Neural progenitor cell (in vitro differentiated cells): Measurements from ENCODE around the gene PLEKHG1. TPM values are rescaled to one million over a fixed set of nuclear protein-coding genes. Genes with fewer than 3 reads are reported as not detected.

Experiments used
- DNase-seq: peaks from one replicate; pipeline ENCODE4 v3.0.0-alpha.2; 2016; ENCODE audit warnings: low spot score
- H2AFZ ChIP-seq: fragments of 200-600 bp; sonication (generic); replicated peaks from 2 replicates; pipeline ENCODE4 v1.6.1; 2016; ENCODE audit warnings: antibody characterized with exemption
- H3F3A ChIP-seq: fragments of 200-600 bp; sonication (generic); 2 replicates; pipeline ENCODE4 v1.6.1; 2016; ENCODE audit warnings: antibody characterized with exemption, low read depth
- H3K27ac ChIP-seq: fragments of 200-600 bp; sonication (generic); 2 replicates; pipeline ENCODE4 v1.5.1; 2016; ENCODE audit warnings: mild to moderate bottlenecking
- H3K27me3 ChIP-seq: fragments of 200-600 bp; sonication (generic); 2 replicates; pipeline ENCODE4 v1.6.1; 2016; ENCODE audit warnings: mild to moderate bottlenecking, moderate library complexity
- H3K36me3 ChIP-seq: fragments of 200-600 bp; sonication (generic); 2 replicates; pipeline ENCODE4 v1.5.1; 2016
- H3K4me1 ChIP-seq: fragments of 200-600 bp; sonication (generic); 2 replicates; pipeline ENCODE4 v1.6.1; 2016; ENCODE audit warnings: mixed run types
- H3K4me2 ChIP-seq: fragments of 200-600 bp; sonication (generic); 2 replicates; pipeline ENCODE4 v1.6.1; 2016
- H3K4me3 ChIP-seq: fragments of 200-600 bp; sonication (generic); 2 replicates; pipeline ENCODE4 v1.5.1; 2016
- H3K79me2 ChIP-seq: fragments of 200-600 bp; sonication (generic); 2 replicates; pipeline ENCODE4 v1.6.1; 2016; ENCODE audit warnings: low read depth
- H3K9ac ChIP-seq: fragments of 200-600 bp; sonication (generic); 2 replicates; pipeline ENCODE4 v1.6.1; 2016
- H3K9me3 ChIP-seq: fragments of 200-600 bp; sonication (generic); 2 replicates; pipeline ENCODE4 v1.5.1; 2016; ENCODE audit warnings: low read depth
- H4K20me1 ChIP-seq: fragments of 200-600 bp; sonication (generic); 2 replicates; pipeline ENCODE4 v1.6.1; 2016; ENCODE audit warnings: low read depth
- H3K27ac Mint-ChIP-seq: 3 replicates; pipeline ENCODE4 v1.8.0; 2021; ENCODE audit warnings: mixed read lengths
- H3K27me3 Mint-ChIP-seq: 2 replicates; pipeline ENCODE4 v1.8.0; 2022; ENCODE audit warnings: low read depth, mild to moderate bottlenecking, inconsistent platforms, moderate library complexity, mixed read lengths; ENCODE audit not compliant: insufficient read depth
- H3K36me3 Mint-ChIP-seq: 3 replicates; pipeline ENCODE4 v1.8.0; 2021; ENCODE audit warnings: mixed read lengths
- H3K4me1 Mint-ChIP-seq: 3 replicates; pipeline ENCODE4 v1.8.0; 2021; ENCODE audit warnings: mixed read lengths
- H3K4me3 Mint-ChIP-seq: 3 replicates; pipeline ENCODE4 v1.8.0; 2021; ENCODE audit warnings: mild to moderate bottlenecking, moderate library complexity, mixed read lengths
- H3K9me3 Mint-ChIP-seq: 3 replicates; pipeline ENCODE4 v1.8.0; 2020; ENCODE audit warnings: mixed read lengths
- CTCF ChIP-seq: fragments of 200-600 bp; sonication (generic); IDR thresholded peaks from 2 replicates; pipeline ENCODE4 v1.5.1; 2017; ENCODE audit warnings: antibody characterized with exemption, mild to moderate bottlenecking
- EZH2 ChIP-seq: fragments of 200-600 bp; sonication (generic); IDR thresholded peaks from 2 replicates; pipeline ENCODE4 v1.6.1; 2017; ENCODE audit warnings: antibody characterized with exemption, mild to moderate bottlenecking, moderate library complexity
- EZH2phosphoT487 ChIP-seq: fragments of 200-600 bp; sonication (generic); IDR thresholded peaks from 2 replicates; pipeline ENCODE4 v1.6.1; 2017; ENCODE audit warnings: antibody characterized with exemption
- total RNA-seq: library from RNA; depleted of rRNA; stranded (reverse); fragments of >200 nt; gene quantifications from 2 replicates; pipeline ENCODE4 v1.2.3, GENCODE V29; 2015; ENCODE audit warnings: low replicate concordance

The PLEKHG1 gene
- total RNA-seq, 1 donor from 2014 or later = 4.7 TPM

- Histone ChIP-seq H2AFZ (peak overlapping the region; percentile 95), H3F3A (peaks cover 20% of the 10 kb centered on the region), H4K20me1 (peaks cover 6% of the 10 kb centered on the region), H3K4me1 (peaks cover 10% of the 10 kb centered on the region), H3K36me3 (no peaks in the 10 kb centered on the region), H3K9me3 (no peaks in the 10 kb centered on the region), H3K79me2 (no peaks in the 10 kb centered on the region), H3K27ac (no peak overlapping the region), H3K4me2 (peak overlapping the region; percentile 87), H3K4me3 (peak overlapping the region; percentile 87), H3K27me3 (peaks cover 90% of the 10 kb centered on the region), H3K9ac (no peak overlapping the region)
- H3K27me3 Mint-ChIP-seq = no peaks in the 10 kb centered on the region
- peaks cover 6% of the 10 kb centered on the region for H3K36me3 Mint-ChIP-seq
- peak overlapping the region; percentile 99 for H3K4me3 Mint-ChIP-seq
- peak overlapping the region; percentile 99 for H3K27ac Mint-ChIP-seq
- H3K9me3 Mint-ChIP-seq = no peaks in the 10 kb centered on the region
- H3K4me1 Mint-ChIP-seq = peaks cover 31% of the 10 kb centered on the region
- peak; percentile 96 for DNase-seq
- TF ChIP-seq CTCF (peak; percentile 60), EZH2 (no peak), EZH2phosphoT487 (no peak)
Measured at GRCh38 chr6:150600301-150601017, 774 bp downstream of the PLEKHG1 start.

- peak overlapping the region; percentile 87 for H3K4me2 ChIP-seq
- Mint-ChIP-seq H3K9me3 (no peaks in the 10 kb centered on the region), H3K4me3 (peak overlapping the region; percentile 99), H3K27ac (no peak overlapping the region), H3K36me3 (peaks cover 8% of the 10 kb centered on the region), H3K4me1 (peaks cover 32% of the 10 kb centered on the region), H3K27me3 (no peaks in the 10 kb centered on the region)
- H3K9ac ChIP-seq = no peak overlapping the region
- no peak for DNase-seq
- peak overlapping the region; percentile 87 for H3K4me3 ChIP-seq
- no peaks in the 10 kb centered on the region for H3K9me3 ChIP-seq
- H3K79me2 ChIP-seq = no peaks in the 10 kb centered on the region
- H3K27me3 ChIP-seq = peaks cover 80% of the 10 kb centered on the region
- H4K20me1 ChIP-seq = peaks cover 6% of the 10 kb centered on the region
- H3K27ac ChIP-seq = no peak overlapping the region
- TF ChIP-seq EZH2phosphoT487 (no peak), CTCF (no peak), EZH2 (no peak)
- H2AFZ ChIP-seq = no peak overlapping the region
- no peaks in the 10 kb centered on the region for H3K36me3 ChIP-seq
- peaks cover 20% of the 10 kb centered on the region for H3F3A ChIP-seq
- peaks cover 10% of the 10 kb centered on the region for H3K4me1 ChIP-seq
Measured at GRCh38 chr6:150601439-150601838, 1.8 kb downstream of the PLEKHG1 start.

- H3K4me1 Mint-ChIP-seq = peaks cover 42% of the 10 kb centered on the region
- no peaks in the 10 kb centered on the region for H3K79me2 ChIP-seq
- no peak for DNase-seq
- H3K27ac ChIP-seq = no peak overlapping the region
- no peak overlapping the region for H3K4me3 Mint-ChIP-seq
- H3K9ac ChIP-seq = no peak overlapping the region
- no peak overlapping the region for H3K4me2 ChIP-seq
- H3K27me3 Mint-ChIP-seq = no peaks in the 10 kb centered on the region
- H3K36me3 ChIP-seq = no peaks in the 10 kb centered on the region
- H3K9me3 ChIP-seq = no peaks in the 10 kb centered on the region
- H3K27ac Mint-ChIP-seq = no peak overlapping the region
- H3K36me3 Mint-ChIP-seq = peaks cover 14% of the 10 kb centered on the region
- peaks cover 20% of the 10 kb centered on the region for H3F3A ChIP-seq
- peaks cover 6% of the 10 kb centered on the region for H4K20me1 ChIP-seq
- H3K4me1 ChIP-seq = peaks cover 10% of the 10 kb centered on the region
- H3K4me3 ChIP-seq = no peak overlapping the region
- H3K9me3 Mint-ChIP-seq = no peaks in the 10 kb centered on the region
- no peak for TF ChIP-seq EZH2phosphoT487
- no peak for TF ChIP-seq EZH2
- no peak for TF ChIP-seq CTCF
- peaks cover 63% of the 10 kb centered on the region for H3K27me3 ChIP-seq
- H2AFZ ChIP-seq = no peak overlapping the region
Measured at GRCh38 chr6:150603176-150603575, 3.5 kb downstream of the PLEKHG1 start.
